Ramos (cell line): Measurements from ENCODE around the gene C6orf141.

Source experiments
- in situ Hi-C: fragments of 300-500 bp; cut with MboI; formaldehyde crosslinking; loops from one replicate; pipeline ENCODE4 v1.14.3; 2022; ENCODE audit warnings: low sequenced_read_pairs; ENCODE audit not compliant: unreplicated experiment

Gene C6orf141

GRCh38 chr6:49531774-49532569 is 18.5 kb upstream of the C6orf141 start:
- in situ Hi-C loops: loop anchor here (25.0 kb wide), 1 partner anchor 305 kb away; no protein-coding TSS in a partner anchor

DNA sequence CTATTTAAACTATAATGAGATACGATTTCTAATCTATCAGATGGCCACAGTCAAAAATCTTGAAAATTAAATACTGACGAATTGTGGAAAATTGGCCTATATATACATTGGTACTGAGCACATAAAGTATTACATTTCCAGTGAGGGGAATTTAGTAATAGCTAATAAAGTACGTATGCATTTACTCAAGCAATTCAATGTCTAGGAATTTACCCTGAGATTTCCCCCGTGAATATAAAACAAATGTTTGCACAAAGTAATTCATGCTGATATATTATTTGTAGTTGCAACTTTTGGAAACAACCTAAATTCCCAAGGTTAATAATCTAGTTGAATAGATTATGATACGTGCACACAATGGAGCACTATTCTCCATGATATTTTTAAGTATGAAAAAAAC is 14.7 kb upstream of the C6orf141 start:
- in situ Hi-C loops: loop anchor here (25.0 kb wide), 1 partner anchor 302 kb away; no protein-coding TSS in a partner anchor

DNA sequence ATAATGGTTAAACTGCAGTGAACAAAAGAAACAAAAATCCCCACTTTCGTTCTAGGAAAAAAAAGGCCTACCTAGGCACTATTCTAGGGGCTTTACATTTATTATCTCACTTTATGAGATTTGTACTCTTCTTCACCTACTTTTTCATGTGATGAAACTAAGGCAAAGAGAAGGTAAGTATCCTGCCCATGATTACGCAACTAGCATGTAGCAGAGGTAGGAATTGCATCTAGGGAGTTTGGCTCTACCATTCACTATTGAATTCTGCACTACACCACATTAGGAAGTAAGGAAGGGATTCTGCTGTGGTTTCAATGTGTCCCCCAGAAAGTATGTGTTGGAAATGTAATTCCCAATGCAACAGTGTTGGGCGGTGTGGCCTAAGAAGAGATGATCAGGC is 11.4 kb upstream of the C6orf141 start:
- in situ Hi-C loops: loop anchor here (25.0 kb wide), 1 partner anchor 298 kb away; no protein-coding TSS in a partner anchor

- in situ Hi-C loops: loop anchor here (25.0 kb wide), 1 partner anchor 297 kb away; no protein-coding TSS in a partner anchor
Observed at GRCh38 chr6:49540614-49541013, 9.9 kb upstream of the C6orf141 start.

DNA sequence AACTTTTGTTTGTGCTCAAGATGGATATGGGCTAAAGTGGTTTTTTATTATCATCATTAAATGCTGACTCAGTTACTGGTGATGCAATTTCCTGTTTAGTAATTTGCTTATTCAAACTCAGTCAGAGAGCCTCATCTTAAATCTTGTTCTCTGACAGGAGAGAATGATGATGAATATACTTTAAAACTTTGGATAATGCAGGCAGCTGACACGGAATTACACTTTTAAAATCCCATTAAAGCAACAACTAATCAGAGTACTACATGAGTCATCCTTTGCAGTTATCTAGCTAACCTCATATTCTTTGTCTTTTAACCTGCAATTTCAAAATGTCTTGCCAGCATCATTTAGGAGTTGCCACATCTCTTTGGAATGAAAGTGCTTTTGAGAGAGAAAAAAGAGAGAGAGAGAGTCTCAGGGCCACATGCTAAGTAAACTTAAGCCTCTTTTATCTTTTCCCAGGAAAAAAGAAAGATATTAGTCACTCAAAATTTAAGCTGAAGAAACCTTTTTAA is 9.2 kb upstream of the C6orf141 start:
- in situ Hi-C loops: loop anchor here (25.0 kb wide), 1 partner anchor 296 kb away; no protein-coding TSS in a partner anchor

GRCh38 chr6:49541936-49542335 is 8.5 kb upstream of the C6orf141 start:
- in situ Hi-C loops: loop anchor here (25.0 kb wide), 1 partner anchor 295 kb away; no protein-coding TSS in a partner anchor

DNA sequence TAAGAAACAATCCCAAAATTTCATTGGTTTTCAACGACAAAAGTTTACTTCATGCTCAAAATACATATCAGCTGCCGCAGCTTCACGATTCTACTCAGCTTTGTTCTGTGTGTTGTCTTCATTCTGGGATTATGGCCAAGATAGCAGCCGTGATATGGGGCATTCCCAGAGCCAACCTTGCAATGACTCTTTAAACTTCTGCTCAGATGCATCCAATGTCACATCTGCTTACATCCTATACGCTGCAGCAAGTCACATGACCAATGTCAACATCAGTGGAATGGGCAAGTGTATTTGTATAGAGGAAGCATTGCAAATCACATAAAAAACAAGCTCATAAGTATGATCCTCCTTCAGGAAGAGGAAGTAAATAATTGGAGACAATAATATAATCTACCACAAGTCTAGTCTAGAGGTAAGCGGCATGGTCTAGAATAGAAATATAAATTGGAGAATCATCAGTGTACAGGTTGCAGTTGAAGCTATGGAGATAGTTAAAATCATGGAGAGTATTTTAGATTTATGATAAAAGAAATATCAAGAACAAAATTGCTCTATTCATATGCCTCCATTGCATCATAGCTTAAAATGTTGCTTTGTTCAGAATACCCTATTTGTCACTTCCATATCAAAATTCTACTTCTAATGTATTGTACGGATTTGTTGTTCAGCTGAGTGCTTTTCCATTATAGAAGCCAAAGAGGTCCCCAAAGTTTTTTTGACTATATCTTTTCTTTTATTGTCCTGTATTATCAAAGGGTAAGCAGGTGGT is 7.2 kb upstream of the C6orf141 start:
- in situ Hi-C loops: loop anchor here (25.0 kb wide), 1 partner anchor 294 kb away; no protein-coding TSS in a partner anchor

- in situ Hi-C loops: loop anchor here (25.0 kb wide), 1 partner anchor 291 kb away; no protein-coding TSS in a partner anchor
Observed at GRCh38 chr6:49546331-49546730, 4.1 kb upstream of the C6orf141 start.

- in situ Hi-C loops: loop anchor here (25.0 kb wide), 1 partner anchor 289 kb away; no protein-coding TSS in a partner anchor
Observed at GRCh38 chr6:49548613-49549304, 1.7 kb upstream of the C6orf141 start.

- in situ Hi-C loops: loop anchor here (25.0 kb wide), 1 partner anchor 287 kb away; no protein-coding TSS in a partner anchor
Observed at GRCh38 chr6:49549691-49550491, 577 bp upstream of the C6orf141 start.

- in situ Hi-C loops: no loop called here
Observed at GRCh38 chr6:49551078-49551865, 804 bp downstream of the C6orf141 start.

GRCh38 chr6:49551866-49552129 is 1.3 kb downstream of the C6orf141 start:
- in situ Hi-C loops: no loop called here

DNA sequence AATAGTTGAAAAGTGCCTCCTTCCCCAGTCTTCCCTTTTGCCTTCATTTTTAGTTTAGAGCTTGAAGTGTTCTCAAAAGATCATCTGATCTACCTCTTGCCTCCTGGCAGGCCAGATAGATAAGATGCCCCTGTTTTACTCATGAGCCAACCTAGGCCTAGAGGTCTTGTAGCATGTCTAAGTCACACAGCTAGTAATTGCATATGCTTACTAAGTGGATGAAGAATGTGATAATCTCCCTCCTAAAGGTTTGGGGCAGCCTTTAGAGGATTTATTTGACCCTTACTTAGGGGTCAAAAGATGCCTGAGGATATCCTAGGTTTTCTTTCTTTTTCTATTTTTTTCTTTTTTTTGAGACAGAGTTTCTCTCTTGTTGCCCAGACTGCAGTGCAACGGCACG is 2.1 kb downstream of the C6orf141 start:
- in situ Hi-C loops: no loop called here

GRCh38 chr6:49553384-49553783 is 2.9 kb downstream of the C6orf141 start:
- in situ Hi-C loops: no loop called here

- in situ Hi-C loops: no loop called here
Observed at GRCh38 chr6:49555951-49556350, 5.5 kb downstream of the C6orf141 start.

DNA sequence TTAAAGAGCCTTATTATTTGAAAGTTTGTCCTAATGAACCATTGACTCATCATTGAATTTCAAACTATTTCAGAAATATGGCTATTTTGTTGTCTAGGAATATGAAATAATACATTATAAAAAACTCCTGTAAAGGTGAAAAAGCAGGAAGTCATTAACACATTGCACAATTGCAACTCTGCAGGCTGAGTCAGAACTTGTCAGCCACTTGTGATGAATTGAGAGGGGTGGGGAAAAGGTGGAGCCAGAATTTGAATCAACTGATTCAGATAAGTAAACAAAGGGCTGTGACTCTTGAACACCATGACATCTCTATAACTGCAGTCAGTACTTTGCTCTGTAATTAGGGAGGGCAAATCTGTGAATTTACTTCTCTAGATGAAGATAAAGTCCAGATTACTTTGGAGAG is 6.0 kb downstream of the C6orf141 start:
- in situ Hi-C loops: no loop called here

DNA sequence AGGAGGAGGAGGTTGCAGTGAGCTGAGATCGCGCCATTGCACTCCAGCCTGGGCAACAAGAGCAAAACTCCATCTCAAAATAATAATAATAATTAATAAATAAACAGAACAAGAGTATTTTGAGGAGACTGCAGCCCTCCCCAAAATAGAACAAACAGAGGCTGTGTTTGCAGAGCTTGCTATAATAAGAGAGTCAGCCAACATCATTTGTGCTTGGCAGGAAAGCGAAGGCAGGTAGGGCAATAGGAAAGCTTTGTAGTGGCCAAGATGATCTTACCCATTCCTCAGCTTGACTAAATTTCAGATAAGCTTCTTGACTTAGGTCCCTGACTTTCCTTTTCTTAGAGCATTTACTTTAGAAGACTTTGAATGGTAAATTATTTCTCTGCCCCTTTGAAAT is 6.7 kb downstream of the C6orf141 start:
- in situ Hi-C loops: no loop called here

DNA sequence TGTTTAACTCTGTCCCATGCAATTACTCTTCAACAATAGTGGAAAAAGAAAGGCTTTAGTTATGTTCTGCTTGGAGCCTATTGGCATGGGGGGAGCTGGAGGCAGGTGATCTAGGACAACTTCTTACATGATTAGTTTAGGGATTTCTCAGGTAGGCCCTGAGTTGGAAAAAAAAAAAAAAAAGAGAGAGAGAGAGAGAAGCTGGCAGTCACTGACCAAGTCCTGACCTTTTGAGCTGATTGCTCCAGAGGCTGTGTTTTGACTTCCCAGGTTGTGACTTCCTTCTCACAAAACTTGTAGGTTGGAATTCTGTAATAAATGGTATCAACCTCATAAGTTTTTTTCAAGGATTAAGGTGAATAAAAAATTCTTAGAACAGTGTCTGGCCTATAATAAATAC is 7.8 kb downstream of the C6orf141 start:
- in situ Hi-C loops: no loop called here
